Mammary epithelial cell (primary cell): Measurements from ENCODE around the gene BMAL1.

Experiments used
- CTCF ChIP-seq, 2 donors: IDR thresholded peaks in 1 of 2; conservative IDR thresholded peaks in 1 of 2; 2 replicates each; pipeline ENCODE4 v1.5.1; 2011 to 2012; ENCODE audit warnings: inconsistent platforms in 2 of 2, low read length in 2 of 2, mild to moderate bottlenecking in 2 of 2, control low read depth in 1 of 2, low read depth in 1 of 2; ENCODE audit not compliant: insufficient read depth in 1 of 2; ENCODE audit errors: extremely low read depth in 1 of 2
- EZH2 ChIP-seq: IDR thresholded peaks from 2 replicates; pipeline ENCODE4 v1.6.1; 2012; ENCODE audit warnings: low read length, inconsistent platforms, borderline replicate concordance

GRCh38 chr11:13315517-13316432 lies 38.2 kb downstream of the BMAL1 start:
- TF ChIP-seq CTCF (conservative IDR thresholded peaks at IDR 0.05 in 1 of 2, IDR thresholded peaks at IDR 0.05 in 1 of 2; ENCODE audit: extremely low read depth in 1 of 2, insufficient read depth in 1 of 2, low read depth in 1 of 2, low read length in 2 of 2) (no peak), EZH2 (no peak)
